WI38 (cell line): ENCODE results near the gene ZSWIM7.
"Not testable (repeated sequence)": the region's sequence is repeated elsewhere in the genome, so short reads cannot be mapped to it uniquely, and the experiment has no call there.

Source experiments
- H3K4me3 ChIP-seq: 2 replicates; pipeline ENCODE4 v1.5.1; 2011; ENCODE audit warnings: low read depth, mild to moderate bottlenecking, control low read depth, low read length
- CTCF ChIP-seq: IDR thresholded peaks from 2 replicates; pipeline ENCODE4 v1.5.1; 2012; ENCODE audit warnings: low read depth, mild to moderate bottlenecking, control low read depth, low read length

Gene ZSWIM7

GRCh38 chr17:15998031-15998562, 1.4 kb downstream of the ZSWIM7 start:
- no peak overlapping the region for H3K4me3 ChIP-seq
- TF ChIP-seq CTCF = no peak

GRCh38 chr17:15996322-15996721, 3.2 kb downstream of the ZSWIM7 start:
- H3K4me3 ChIP-seq = no peak overlapping the region
- no peak for TF ChIP-seq CTCF

- no peak overlapping the region for H3K4me3 ChIP-seq
- no peak for TF ChIP-seq CTCF
Observed at GRCh38 chr17:15981646-15982580, 17.6 kb downstream of the ZSWIM7 start.

GRCh38 chr17:15981208-15981607, 18.3 kb downstream of the ZSWIM7 start:
- no peak for TF ChIP-seq CTCF
- H3K4me3 ChIP-seq = no peak overlapping the region

GRCh38 chr17:15979013-15979412, 20.5 kb downstream of the ZSWIM7 start:
- H3K4me3 ChIP-seq = not testable (repeated sequence)

- no peak overlapping the region for H3K4me3 ChIP-seq
- no peak for TF ChIP-seq CTCF
Observed at GRCh38 chr17:15978606-15979005, 20.9 kb downstream of the ZSWIM7 start.

GRCh38 chr17:15977894-15978293, 21.6 kb downstream of the ZSWIM7 start:
- no peak overlapping the region for H3K4me3 ChIP-seq
- no peak for TF ChIP-seq CTCF
